Measurements from ENCODE around the gene L3MBTL2. TPM values are rescaled to one million over a fixed set of nuclear protein-coding genes. Genes with fewer than 3 reads are reported as not detected.

Gene L3MBTL2
- total RNA-seq, 1 donor from 2014 or later: 16.1 TPM

- TF ChIP-seq CTCF (conservative IDR thresholded peaks at IDR 0.05; ENCODE audit: low read depth, low read length): no peak
- H3K4me3 ChIP-seq (ENCODE audit: low read depth, low read length): no peak overlapping the region
- DNase-seq (ENCODE audit: low read depth): no peak
These were observed 21.9 kb downstream of the L3MBTL2 start for GRCh38 chr22:41226723-41227655.

- no peak for DNase-seq (ENCODE audit: low read depth)
- TF ChIP-seq CTCF (conservative IDR thresholded peaks at IDR 0.05; ENCODE audit: low read depth, low read length): no peak
- H3K4me3 ChIP-seq (ENCODE audit: low read depth, low read length): no peak overlapping the region
These were observed 24.1 kb downstream of the L3MBTL2 start for GRCh38 chr22:41229215-41229614.

GRCh38 chr22:41229730-41230400 lies 24.8 kb downstream of the L3MBTL2 start:
- no peak overlapping the region for H3K4me3 ChIP-seq (ENCODE audit: low read depth, low read length)
- no peak for DNase-seq (ENCODE audit: low read depth)
- TF ChIP-seq CTCF (conservative IDR thresholded peaks at IDR 0.05; ENCODE audit: low read depth, low read length): no peak

- no peak for DNase-seq (ENCODE audit: low read depth)
- H3K4me3 ChIP-seq (ENCODE audit: low read depth, low read length): no peak overlapping the region
- TF ChIP-seq CTCF (conservative IDR thresholded peaks at IDR 0.05; ENCODE audit: low read depth, low read length): no peak
These were observed 25.3 kb downstream of the L3MBTL2 start for GRCh38 chr22:41230401-41230785.

GRCh38 chr22:41231369-41231768 lies 26.3 kb downstream of the L3MBTL2 start:
- no peak overlapping the region for H3K4me3 ChIP-seq (ENCODE audit: low read depth, low read length)
- DNase-seq (ENCODE audit: low read depth): no peak
- TF ChIP-seq CTCF (conservative IDR thresholded peaks at IDR 0.05; ENCODE audit: low read depth, low read length): no peak

- no peak overlapping the region for H3K4me3 ChIP-seq (ENCODE audit: low read depth, low read length)
- no peak for DNase-seq (ENCODE audit: low read depth)
- TF ChIP-seq CTCF (conservative IDR thresholded peaks at IDR 0.05; ENCODE audit: low read depth, low read length): no peak
These were observed 29.9 kb downstream of the L3MBTL2 start for GRCh38 chr22:41234815-41235695.

Measured in epithelial cell of proximal tubule (primary cell).